ENCODE measurements around the gene PRAMEF18. TPM values are rescaled to one million over a fixed set of nuclear protein-coding genes. Genes with fewer than 3 reads are reported as not detected.
"Not testable (repeated sequence)": the region's sequence is repeated elsewhere in the genome, so short reads cannot be mapped to it uniquely, and the experiment has no call there.

Gene PRAMEF18
- not detected for total RNA-seq

GRCh38 chr1:13225675-13226204, at the start of gene PRAMEF18:
Gene PRAMEF18, minus strand, starts transcription at chr1:13226154. Its CDS starts 48 bp downstream, at chr1:13226106.
- not testable (repeated sequence) for H3K36me3 Mint-ChIP-seq, H3K27ac Mint-ChIP-seq, H3K27me3 Mint-ChIP-seq, H3K4me1 Mint-ChIP-seq, H3K4me3 Mint-ChIP-seq, DNase-seq, H3K9me3 Mint-ChIP-seq

- not testable (repeated sequence) for H3K36me3 Mint-ChIP-seq, H3K27ac Mint-ChIP-seq, DNase-seq, H3K4me3 Mint-ChIP-seq, H3K9me3 Mint-ChIP-seq, H3K27me3 Mint-ChIP-seq, H3K4me1 Mint-ChIP-seq
Observed at GRCh38 chr1:13265124-13265523, 39.2 kb upstream of the PRAMEF18 start.

- not testable (repeated sequence) for H3K27me3 Mint-ChIP-seq, H3K4me3 Mint-ChIP-seq, DNase-seq, H3K36me3 Mint-ChIP-seq, H3K27ac Mint-ChIP-seq, H3K4me1 Mint-ChIP-seq, H3K9me3 Mint-ChIP-seq
Observed at GRCh38 chr1:13253898-13254297, 27.9 kb upstream of the PRAMEF18 start, which contains the start of gene PRAMEF5. Gene PRAMEF5, plus strand, starts transcription at chr1:13254198. Its CDS starts 5,071 bp downstream, at chr1:13259269.

GRCh38 chr1:13247122-13247521, 21.2 kb upstream of the PRAMEF18 start:
- H3K36me3 Mint-ChIP-seq, H3K4me1 Mint-ChIP-seq, H3K9me3 Mint-ChIP-seq, H3K27me3 Mint-ChIP-seq, H3K27ac Mint-ChIP-seq, DNase-seq, H3K4me3 Mint-ChIP-seq: not testable (repeated sequence)

GRCh38 chr1:13246554-13246871, 20.6 kb upstream of the PRAMEF18 start:
- not testable (repeated sequence) for H3K4me3 Mint-ChIP-seq, H3K9me3 Mint-ChIP-seq, H3K36me3 Mint-ChIP-seq, H3K27ac Mint-ChIP-seq, DNase-seq, H3K4me1 Mint-ChIP-seq, H3K27me3 Mint-ChIP-seq

GRCh38 chr1:13245841-13246553, 20.0 kb upstream of the PRAMEF18 start:
- not testable (repeated sequence) for H3K4me3 Mint-ChIP-seq, H3K27me3 Mint-ChIP-seq, H3K36me3 Mint-ChIP-seq, H3K27ac Mint-ChIP-seq, H3K4me1 Mint-ChIP-seq, DNase-seq, H3K9me3 Mint-ChIP-seq

- not testable (repeated sequence) for DNase-seq, H3K9me3 Mint-ChIP-seq, H3K27me3 Mint-ChIP-seq
Observed at GRCh38 chr1:13243536-13244263, 17.7 kb upstream of the PRAMEF18 start.

GRCh38 chr1:13239633-13240032, 13.7 kb upstream of the PRAMEF18 start:
- not testable (repeated sequence) for DNase-seq, H3K27ac Mint-ChIP-seq, H3K9me3 Mint-ChIP-seq, H3K4me3 Mint-ChIP-seq, H3K36me3 Mint-ChIP-seq, H3K27me3 Mint-ChIP-seq, H3K4me1 Mint-ChIP-seq

More at GRCh38 chr1:13243536-13244263, 17.7 kb upstream of the PRAMEF18 start:
- H3K36me3 Mint-ChIP-seq, H3K4me1 Mint-ChIP-seq, H3K27ac Mint-ChIP-seq, H3K4me3 Mint-ChIP-seq: not testable (repeated sequence)

GRCh38 chr1:13237572-13237971, 11.6 kb upstream of the PRAMEF18 start:
- peaks cover 18% of the 10 kb centered on the region for H3K27me3 Mint-ChIP-seq
- H3K4me3 Mint-ChIP-seq, H3K27ac Mint-ChIP-seq, H3K36me3 Mint-ChIP-seq, H3K4me1 Mint-ChIP-seq, H3K9me3 Mint-ChIP-seq, DNase-seq: not testable (repeated sequence)

GRCh38 chr1:13234057-13234456, 8.1 kb upstream of the PRAMEF18 start:
- not testable (repeated sequence) for H3K9me3 Mint-ChIP-seq, H3K4me1 Mint-ChIP-seq, H3K36me3 Mint-ChIP-seq, H3K27ac Mint-ChIP-seq, DNase-seq, H3K4me3 Mint-ChIP-seq
- peaks cover 18% of the 10 kb centered on the region for H3K27me3 Mint-ChIP-seq

GRCh38 chr1:13232056-13232455, 6.1 kb upstream of the PRAMEF18 start:
- H3K27ac Mint-ChIP-seq, H3K4me1 Mint-ChIP-seq, H3K4me3 Mint-ChIP-seq, H3K36me3 Mint-ChIP-seq, H3K9me3 Mint-ChIP-seq, DNase-seq: not testable (repeated sequence)
- H3K27me3 Mint-ChIP-seq = peaks cover 22% of the 10 kb centered on the region

GRCh38 chr1:13231061-13231750, 5.3 kb upstream of the PRAMEF18 start:
- not testable (repeated sequence) for H3K4me3 Mint-ChIP-seq, H3K27ac Mint-ChIP-seq, DNase-seq, H3K4me1 Mint-ChIP-seq, H3K9me3 Mint-ChIP-seq, H3K36me3 Mint-ChIP-seq
- H3K27me3 Mint-ChIP-seq = peaks cover 22% of the 10 kb centered on the region

GRCh38 chr1:13230601-13231000, 4.6 kb upstream of the PRAMEF18 start:
- peaks cover 22% of the 10 kb centered on the region for H3K27me3 Mint-ChIP-seq
- H3K9me3 Mint-ChIP-seq, H3K4me3 Mint-ChIP-seq, H3K36me3 Mint-ChIP-seq, H3K4me1 Mint-ChIP-seq, H3K27ac Mint-ChIP-seq, DNase-seq: not testable (repeated sequence)

GRCh38 chr1:13230096-13230495, 4.1 kb upstream of the PRAMEF18 start:
- H3K36me3 Mint-ChIP-seq, H3K4me1 Mint-ChIP-seq, H3K9me3 Mint-ChIP-seq, H3K4me3 Mint-ChIP-seq, DNase-seq, H3K27ac Mint-ChIP-seq: not testable (repeated sequence)
- H3K27me3 Mint-ChIP-seq = peaks cover 22% of the 10 kb centered on the region

GRCh38 chr1:13228343-13228781, 2.4 kb upstream of the PRAMEF18 start:
- peak; percentile 21 for DNase-seq
- H3K9me3 Mint-ChIP-seq = no peaks in the 10 kb centered on the region
- no peak overlapping the region for H3K4me3 Mint-ChIP-seq
- peaks cover 10% of the 10 kb centered on the region for H3K27me3 Mint-ChIP-seq
- H3K36me3 Mint-ChIP-seq = no peaks in the 10 kb centered on the region
- no peaks in the 10 kb centered on the region for H3K4me1 Mint-ChIP-seq
- no peak overlapping the region for H3K27ac Mint-ChIP-seq
